GM20431 (cell line): ENCODE results near the gene ODAD3.
"Not testable (repeated sequence)": the region's sequence is repeated elsewhere in the genome, so short reads cannot be mapped to it uniquely, and the experiment has no call there.

Experiments used
- in situ Hi-C: fragments of 300-500 bp; cut with MseI, MboI; formaldehyde crosslinking; loops from one replicate; pipeline ENCODE4 v1.15.0; 2020; ENCODE audit warnings: low sequenced_read_pairs; ENCODE audit not compliant: unreplicated experiment

ODAD3 gene

GRCh38 chr19:11379269-11379845 is 55.6 kb downstream of the ODAD3 start:
- in situ Hi-C loops, result not testable (repeated sequence)

GRCh38 chr19:11378319-11379189 is 56.4 kb downstream of the ODAD3 start:
- in situ Hi-C loops, result no loop called here

DNA sequence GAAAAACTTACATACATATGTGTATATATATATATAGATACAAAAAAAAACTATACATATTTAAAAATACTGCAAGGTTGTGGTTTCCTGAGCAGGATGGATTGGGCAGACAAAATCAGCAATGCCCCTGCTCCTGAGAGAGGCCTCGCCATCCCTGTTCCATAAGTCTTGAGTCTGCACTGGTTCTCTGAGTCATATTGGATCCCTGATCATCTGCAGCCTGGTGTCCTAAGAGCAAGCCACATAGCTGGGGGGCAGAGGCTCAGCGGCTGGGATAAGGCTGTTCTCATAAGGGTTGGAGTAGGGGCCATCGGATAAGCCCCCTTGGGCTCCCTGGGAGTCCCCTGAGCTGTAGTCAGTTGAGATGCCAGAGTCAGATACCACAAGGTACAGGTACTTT is 57.2 kb downstream of the ODAD3 start:
- in situ Hi-C loops, result no loop called here

DNA sequence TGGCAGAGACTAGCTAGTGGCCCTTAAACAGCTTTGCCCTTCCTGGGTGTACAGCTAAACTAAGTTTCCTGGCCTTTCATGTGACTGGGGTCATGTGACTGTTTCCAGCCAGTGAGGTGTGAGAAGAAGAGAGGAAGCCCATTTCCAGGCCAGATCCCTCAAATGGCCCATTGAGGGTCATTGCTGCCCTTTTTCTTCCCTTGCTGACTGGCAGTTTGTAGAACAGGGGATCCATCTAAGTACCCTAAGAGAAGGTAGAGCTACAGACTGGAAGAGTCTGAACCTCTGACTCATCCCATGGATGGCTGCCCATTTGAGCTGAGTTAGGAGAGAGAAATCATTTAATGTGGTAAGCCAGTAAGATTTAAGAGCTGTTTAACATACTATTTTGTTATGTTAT is 57.7 kb downstream of the ODAD3 start:
- in situ Hi-C loops, result no loop called here

DNA sequence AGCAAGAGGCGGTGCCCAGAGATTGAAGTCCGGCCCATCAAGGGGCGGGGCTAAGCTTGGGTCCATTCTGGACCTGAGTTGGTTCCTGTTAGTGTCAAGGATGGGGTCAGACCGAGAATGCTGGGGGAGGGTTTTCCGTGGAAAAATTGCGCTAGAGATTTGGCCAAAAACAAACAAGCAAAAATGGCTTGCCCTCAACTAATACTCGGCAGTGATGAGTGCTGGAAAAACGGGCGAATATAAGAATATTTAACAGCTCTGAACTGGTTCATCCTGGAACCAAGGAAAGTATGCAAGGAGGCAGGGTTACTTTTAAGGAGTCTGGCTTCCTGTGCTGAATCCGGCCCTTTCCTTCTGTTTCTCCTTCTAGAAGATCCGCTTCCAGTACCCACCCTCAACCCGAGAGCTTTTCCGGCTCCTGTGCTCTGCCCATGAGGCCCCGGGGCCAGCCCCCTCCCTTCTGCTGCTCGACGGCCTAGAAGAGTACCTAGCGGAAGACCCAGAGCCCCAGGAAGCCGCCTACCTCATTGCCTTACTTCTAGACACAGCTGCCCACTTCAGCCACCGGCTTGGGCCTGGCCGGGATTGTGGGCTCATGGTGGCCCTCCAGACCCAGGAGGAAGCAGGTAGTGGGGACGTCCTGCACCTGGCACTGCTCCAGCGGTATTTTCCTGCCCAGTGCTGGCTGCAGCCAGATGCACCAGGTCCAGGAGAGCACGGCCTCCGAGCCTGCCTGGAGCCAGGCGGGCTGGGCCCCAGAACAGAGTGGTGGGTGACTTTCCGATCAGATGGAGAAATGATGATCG is 59.6 kb downstream of the ODAD3 start:
- in situ Hi-C loops, result no loop called here

- in situ Hi-C loops, result no loop called here
These were observed 60.3 kb downstream of the ODAD3 start, which contains the start of gene SWSAP1 for GRCh38 chr19:11374433-11375142. SWSAP1 (plus strand) TSS chr19:11374666; CDS start chr19:11374681, 15 bp downstream.

DNA sequence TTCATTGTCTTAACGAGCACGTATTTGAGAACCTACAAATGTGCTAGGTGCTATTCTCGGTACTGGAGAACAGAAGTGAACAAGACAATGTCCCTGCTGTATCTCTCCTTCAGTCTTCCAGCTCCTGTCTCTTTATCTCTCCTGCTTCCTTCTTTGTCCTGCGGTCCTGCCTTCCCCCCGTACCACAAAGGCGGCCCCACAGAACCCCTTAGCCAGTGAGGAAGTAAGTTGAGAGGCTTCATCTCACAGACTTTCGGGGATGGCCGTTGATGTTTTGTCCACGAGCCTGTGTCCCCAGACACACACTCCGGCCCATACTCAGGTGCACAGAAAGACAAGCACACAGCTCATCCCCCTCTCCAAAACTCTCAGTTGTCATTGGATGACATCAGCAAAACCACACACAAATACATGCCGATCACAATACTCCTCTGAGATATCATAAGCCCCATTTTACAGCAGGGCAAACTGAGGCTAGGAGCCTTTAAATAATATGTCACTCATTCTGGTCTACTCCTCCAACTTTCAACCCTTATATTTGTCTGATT is 61.0 kb downstream of the ODAD3 start:
- in situ Hi-C loops, result no loop called here

DNA sequence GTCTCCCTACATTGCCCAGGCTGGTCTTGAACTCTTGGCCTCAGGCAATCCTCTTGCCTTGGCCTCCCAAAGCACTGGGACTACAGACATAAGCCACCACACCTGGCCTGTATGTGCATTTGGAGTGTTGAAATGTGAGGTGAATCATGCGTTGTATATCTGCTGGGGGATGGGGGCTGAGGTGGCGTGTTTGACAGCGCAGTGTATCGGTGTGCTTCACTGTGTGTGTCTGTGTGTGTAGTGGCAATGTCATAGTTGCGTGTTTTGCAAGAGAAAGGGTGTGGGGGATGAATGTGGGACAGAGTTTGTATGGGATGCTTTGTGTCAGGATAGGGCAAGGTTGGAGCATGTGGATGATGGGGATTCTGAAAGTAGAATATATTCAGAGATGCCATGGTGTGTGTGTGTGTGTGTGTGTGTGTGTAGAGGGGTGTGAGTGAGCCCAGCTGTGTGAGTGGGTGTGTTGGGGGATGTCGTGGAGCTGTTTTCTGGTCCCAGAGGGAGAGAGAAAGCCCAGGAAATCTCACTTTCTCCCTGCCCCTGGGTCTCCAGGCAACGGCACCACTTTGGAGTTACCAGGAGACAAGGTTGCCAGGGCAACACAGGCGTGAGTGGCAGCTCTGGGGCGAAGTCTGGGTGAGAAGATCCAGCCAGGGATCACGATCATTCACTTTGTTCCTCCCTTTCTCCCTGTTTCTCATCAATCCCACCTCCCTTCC is 61.6 kb downstream of the ODAD3 start:
- in situ Hi-C loops, result no loop called here

DNA sequence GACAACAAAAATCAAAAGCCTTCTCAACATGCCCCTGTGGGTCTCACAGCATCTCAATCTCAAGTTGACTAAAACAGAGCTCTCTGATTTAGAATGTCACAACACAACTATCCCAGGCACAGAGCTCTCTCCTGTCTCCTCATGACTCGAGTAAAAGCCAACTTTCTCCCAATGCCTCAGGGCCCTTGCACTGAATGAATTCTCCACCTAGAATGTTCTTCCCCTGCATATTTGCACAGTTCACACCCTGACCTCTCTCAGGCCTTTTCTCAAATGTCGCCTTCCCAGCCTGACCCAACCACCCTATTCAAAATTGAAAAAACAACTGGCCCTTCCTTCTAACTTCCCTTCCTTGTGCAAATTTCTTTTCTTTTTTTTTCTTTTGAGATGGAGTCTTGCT is 64.2 kb downstream of the ODAD3 start:
- in situ Hi-C loops, result no loop called here
